ENCODE data around the gene ANKS1A. TPM values are rescaled to one million over a fixed set of nuclear protein-coding genes. Genes with fewer than 3 reads are reported as not detected.
"Not testable (repeated sequence)": the region's sequence is repeated elsewhere in the genome, so short reads cannot be mapped to it uniquely, and the experiment has no call there.

The ANKS1A gene
- total RNA-seq, 2 donors from 2014 or later = 20.5 to 68.4 TPM

DNA sequence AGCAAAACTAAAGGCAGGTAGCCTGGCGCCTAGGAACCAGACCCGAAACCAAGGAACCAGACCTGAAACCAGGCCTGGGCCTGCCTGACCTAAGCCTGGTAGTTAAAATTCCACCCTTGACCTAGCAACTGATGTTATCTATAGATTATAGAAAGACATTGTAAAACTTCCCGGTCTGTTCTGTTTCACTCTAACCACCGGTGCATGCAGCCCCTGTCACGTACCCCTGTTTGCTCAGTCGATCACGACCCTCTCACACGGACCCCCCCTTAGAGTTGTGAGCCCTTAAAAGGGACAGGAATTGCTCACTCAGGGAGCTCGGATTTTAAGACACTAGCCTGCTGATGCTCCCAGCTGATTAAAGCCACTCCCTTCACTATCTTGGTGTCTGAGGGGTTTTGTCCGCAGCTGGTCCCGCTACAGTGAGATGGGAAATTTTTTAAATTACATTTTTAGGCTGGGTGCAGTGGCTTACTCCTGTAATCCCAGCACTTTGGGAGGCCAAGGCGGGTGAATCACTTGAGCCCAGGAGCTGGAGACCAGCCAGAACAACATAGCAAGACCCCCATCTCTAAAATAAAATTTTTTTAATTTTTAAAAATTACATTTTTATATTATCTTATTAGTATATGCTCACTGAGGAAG, 115.0 kb downstream of the ANKS1A start:
- WGBS = 70% methylated on average over 12 of the region's 12 CpGs
- H3K4me1 ChIP-seq (replicated peaks); H3K4me3 ChIP-seq; H3K36me3 ChIP-seq; H3K27ac ChIP-seq; intact Hi-C loops (cut with DNase I); H3K9me3 ChIP-seq; DNase-seq (ENCODE audit: low spot score); H3K27me3 ChIP-seq (replicated peaks; ENCODE audit: insufficient read depth): not testable (repeated sequence)

DNA sequence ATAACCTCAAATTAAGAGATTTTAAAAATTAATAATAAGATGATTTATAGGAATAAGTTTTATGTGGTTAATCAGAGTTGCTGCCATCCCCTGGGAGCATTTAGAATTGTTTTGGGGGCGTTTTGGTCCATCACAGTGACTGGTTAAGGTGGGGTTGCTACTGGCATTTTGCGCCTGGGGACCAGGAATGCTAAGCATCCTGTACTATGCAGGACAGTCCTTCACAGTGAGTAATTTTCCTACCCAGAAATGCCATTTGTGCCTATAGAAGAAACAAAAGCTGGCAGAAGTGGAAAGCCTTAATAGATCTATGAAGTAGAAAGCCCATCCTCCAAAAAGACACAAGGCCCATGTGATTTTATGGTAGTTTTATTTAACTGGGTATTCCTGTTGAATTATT, 118.0 kb downstream of the ANKS1A start:
- H3K9me3 ChIP-seq = no peaks in the 10 kb centered on the region

DNA sequence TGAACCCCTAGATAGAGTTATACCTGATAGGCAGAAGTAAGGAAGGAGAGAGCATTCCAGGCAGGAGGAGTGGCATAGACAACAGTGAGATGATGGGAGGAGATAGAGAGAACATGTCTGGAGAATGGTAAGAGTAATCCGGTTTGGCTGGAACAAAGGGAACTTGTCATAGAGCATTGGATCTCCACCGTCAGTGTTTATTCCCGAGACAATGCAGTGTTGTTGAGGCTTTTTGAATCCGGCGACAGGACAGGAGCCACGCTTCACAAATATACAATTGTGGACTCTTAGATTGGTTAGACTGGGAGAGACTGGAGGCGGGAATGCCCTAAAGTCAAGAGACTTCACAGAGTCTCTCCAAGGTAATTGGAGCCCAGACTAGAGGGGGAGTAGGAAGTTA, 119.8 kb downstream of the ANKS1A start:
- H3K4me3 ChIP-seq = no peak overlapping the region
- no peaks in the 10 kb centered on the region for H3K36me3 ChIP-seq
- 72% methylated on average over 7 of the region's 7 CpGs for WGBS
- no peak for DNase-seq (ENCODE audit: low spot score)
- H3K9me3 ChIP-seq = no peaks in the 10 kb centered on the region
- TF ChIP-seq, protein P1, sequence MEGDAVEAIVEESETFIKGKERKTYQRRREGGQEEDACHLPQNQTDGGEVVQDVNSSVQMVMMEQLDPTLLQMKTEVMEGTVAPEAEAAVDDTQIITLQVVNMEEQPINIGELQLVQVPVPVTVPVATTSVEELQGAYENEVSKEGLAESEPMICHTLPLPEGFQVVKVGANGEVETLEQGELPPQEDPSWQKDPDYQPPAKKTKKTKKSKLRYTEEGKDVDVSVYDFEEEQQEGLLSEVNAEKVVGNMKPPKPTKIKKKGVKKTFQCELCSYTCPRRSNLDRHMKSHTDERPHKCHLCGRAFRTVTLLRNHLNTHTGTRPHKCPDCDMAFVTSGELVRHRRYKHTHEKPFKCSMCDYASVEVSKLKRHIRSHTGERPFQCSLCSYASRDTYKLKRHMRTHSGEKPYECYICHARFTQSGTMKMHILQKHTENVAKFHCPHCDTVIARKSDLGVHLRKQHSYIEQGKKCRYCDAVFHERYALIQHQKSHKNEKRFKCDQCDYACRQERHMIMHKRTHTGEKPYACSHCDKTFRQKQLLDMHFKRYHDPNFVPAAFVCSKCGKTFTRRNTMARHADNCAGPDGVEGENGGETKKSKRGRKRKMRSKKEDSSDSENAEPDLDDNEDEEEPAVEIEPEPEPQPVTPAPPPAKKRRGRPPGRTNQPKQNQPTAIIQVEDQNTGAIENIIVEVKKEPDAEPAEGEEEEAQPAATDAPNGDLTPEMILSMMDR (IDR thresholded peaks at IDR 0.05) = no peak
- no peak for TF ChIP-seq POLR2AphosphoS5 (IDR thresholded peaks at IDR 0.05)
- no peak for TF ChIP-seq POLR2A (IDR thresholded peaks at IDR 0.05)
- no peaks in the 10 kb centered on the region for H3K27me3 ChIP-seq (replicated peaks; ENCODE audit: insufficient read depth)
- H3K27ac ChIP-seq = no peak overlapping the region
- no peaks in the 10 kb centered on the region for H3K4me1 ChIP-seq (replicated peaks)
- intact Hi-C loops (cut with DNase I) = no loop called here

More for the DNA sequence above, 118.0 kb downstream of the ANKS1A start:
- Histone ChIP-seq H3K4me3 (no peak overlapping the region), H3K4me1 (replicated peaks) (no peaks in the 10 kb centered on the region), H3K27me3 (replicated peaks; ENCODE audit: insufficient read depth) (no peaks in the 10 kb centered on the region), H3K36me3 (no peaks in the 10 kb centered on the region), H3K27ac (no peak overlapping the region)
- DNase-seq (ENCODE audit: low spot score) = no peak
- intact Hi-C loops (cut with DNase I) = no loop called here
- TF ChIP-seq, protein P1 (IDR thresholded peaks at IDR 0.05) = no peak
- TF ChIP-seq POLR2A (IDR thresholded peaks at IDR 0.05) (no peak), POLR2AphosphoS5 (IDR thresholded peaks at IDR 0.05) (no peak)
- 84% methylated on average over 2 of the region's 2 CpGs for WGBS

DNA sequence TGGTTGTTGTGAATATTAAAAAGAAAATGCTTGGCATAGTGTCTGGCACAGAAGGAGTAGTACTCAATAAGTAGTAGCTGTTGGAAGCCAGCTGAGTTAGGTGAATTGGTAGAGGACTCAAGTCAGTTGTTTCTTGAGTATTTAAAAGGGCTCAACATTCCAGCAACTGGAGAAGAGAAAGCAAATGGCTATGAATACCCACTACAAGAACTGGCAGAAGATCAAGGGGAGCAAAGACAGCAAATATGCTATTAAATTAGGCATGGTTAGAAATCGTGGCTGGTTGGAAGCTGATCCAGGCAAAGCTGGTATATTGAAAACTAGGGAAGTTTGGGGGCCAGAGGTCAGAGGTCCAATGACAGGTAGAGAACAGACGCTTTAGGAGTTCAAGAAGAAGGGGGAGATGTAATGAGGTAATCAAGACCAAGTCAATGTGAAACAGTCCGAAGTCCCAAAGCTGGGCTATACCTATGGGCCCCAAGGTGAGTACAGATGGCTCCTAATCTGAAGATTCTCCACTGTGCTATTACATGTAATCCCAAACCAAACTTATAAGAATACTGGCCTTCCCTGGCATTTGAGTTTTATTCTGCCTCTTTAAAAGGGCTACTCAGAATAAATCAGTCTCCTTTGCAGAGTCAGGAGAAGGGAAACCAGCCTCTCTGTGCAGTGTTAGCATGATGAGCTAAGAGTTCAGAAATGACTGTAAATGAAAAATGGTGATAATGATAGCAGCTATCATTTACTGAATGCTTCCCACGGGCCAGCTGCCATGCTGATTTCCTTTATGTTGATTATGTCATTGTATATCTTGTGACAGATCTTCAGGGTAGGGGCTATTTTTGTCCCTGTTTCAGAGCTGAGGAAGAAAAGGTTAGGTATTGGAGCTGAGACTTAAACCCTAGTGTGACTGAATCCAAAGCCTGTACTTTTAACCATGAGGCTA, 122.3 kb downstream of the ANKS1A start:
- Histone ChIP-seq H3K4me3 (no peak overlapping the region), H3K9me3 (no peaks in the 10 kb centered on the region), H3K27ac (no peak overlapping the region), H3K4me1 (replicated peaks) (no peaks in the 10 kb centered on the region), H3K36me3 (no peaks in the 10 kb centered on the region), H3K27me3 (replicated peaks; ENCODE audit: insufficient read depth) (no peaks in the 10 kb centered on the region)
- intact Hi-C loops (cut with DNase I) = no loop called here
- no peak for DNase-seq (ENCODE audit: low spot score)
- TF ChIP-seq, protein P1 (IDR thresholded peaks at IDR 0.05) = no peak
- TF ChIP-seq POLR2A (IDR thresholded peaks at IDR 0.05) = no peak
- TF ChIP-seq POLR2AphosphoS5 (IDR thresholded peaks at IDR 0.05) = no peak
- WGBS = 47% methylated on average over 4 of the region's 4 CpGs

DNA sequence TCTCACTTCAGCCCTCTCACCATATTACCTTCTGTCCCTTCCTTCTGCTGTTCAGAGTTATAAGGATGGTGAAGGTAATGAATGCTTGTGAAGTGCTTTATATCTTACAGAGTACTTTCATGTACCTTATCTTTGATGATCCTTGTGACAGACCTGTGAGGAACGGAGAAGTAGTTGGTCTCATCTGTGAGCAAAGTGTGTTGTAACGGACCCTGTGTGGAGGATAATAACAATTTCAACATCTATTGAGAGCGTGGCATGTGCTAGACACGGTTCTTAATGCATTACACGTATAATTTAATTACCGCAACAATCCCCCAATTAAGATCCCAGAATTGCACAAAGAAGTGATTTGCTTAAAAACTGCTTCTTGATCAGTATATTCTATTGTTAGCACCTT, 124.6 kb downstream of the ANKS1A start:
- 96% methylated on average over 6 of the region's 6 CpGs for WGBS
- Histone ChIP-seq H3K27ac (no peak overlapping the region), H3K4me3 (no peak overlapping the region), H3K36me3 (no peaks in the 10 kb centered on the region), H3K4me1 (replicated peaks) (no peaks in the 10 kb centered on the region), H3K27me3 (replicated peaks; ENCODE audit: insufficient read depth) (no peaks in the 10 kb centered on the region), H3K9me3 (no peaks in the 10 kb centered on the region)
- intact Hi-C loops (cut with DNase I) = no loop called here
- DNase-seq (ENCODE audit: low spot score) = no peak
- TF ChIP-seq POLR2A (IDR thresholded peaks at IDR 0.05) = no peak
- TF ChIP-seq, protein P1 (IDR thresholded peaks at IDR 0.05) = no peak
